Stimulated activated CD4-positive, alpha-beta T cell treated with anti-CD3 and anti-CD28 coated beads, TNF-alpha, amount 100 ng/mL, for 24 hours (primary cell): ENCODE results near the gene ST6GALNAC6.

Experiments
- DNase-seq, 3 experiments: peaks; one replicate each; pipeline ENCODE4 v3.0.0-alpha.2; 2020; ENCODE audit warnings: low read depth in 3 of 3

Gene ST6GALNAC6

GRCh38 chr9:127931092-127931881 lies 31.9 kb upstream of the ST6GALNAC6 start:
- no peak for DNase-seq

GRCh38 chr9:127930231-127931091 lies 31.1 kb upstream of the ST6GALNAC6 start, which contains the start of gene PIP5KL1:
Gene PIP5KL1, minus strand, starts transcription at chr9:127930777. Its CDS starts 25 bp downstream, at chr9:127930752.
- DNase-seq, result peak; percentile 37 to 70 (median 46)

DNA sequence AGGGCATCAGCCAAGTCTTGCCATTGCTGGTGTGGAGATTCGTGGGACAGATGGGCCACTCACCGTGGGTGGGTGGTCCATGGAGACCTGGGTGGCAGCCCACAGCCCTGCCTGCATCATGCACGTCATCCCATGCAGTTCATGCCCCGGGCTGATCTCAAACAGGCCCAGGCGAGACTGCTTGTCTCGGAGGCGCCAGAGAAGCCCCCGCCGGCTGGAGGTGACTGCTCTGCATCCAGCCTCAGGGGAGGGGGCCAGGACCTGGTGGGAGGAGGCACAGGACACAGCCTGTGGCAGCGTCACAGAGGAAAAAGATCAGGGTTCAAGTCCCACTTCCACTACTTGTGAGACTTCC lies 30.2 kb upstream of the ST6GALNAC6 start:
- no peak for DNase-seq

DNA sequence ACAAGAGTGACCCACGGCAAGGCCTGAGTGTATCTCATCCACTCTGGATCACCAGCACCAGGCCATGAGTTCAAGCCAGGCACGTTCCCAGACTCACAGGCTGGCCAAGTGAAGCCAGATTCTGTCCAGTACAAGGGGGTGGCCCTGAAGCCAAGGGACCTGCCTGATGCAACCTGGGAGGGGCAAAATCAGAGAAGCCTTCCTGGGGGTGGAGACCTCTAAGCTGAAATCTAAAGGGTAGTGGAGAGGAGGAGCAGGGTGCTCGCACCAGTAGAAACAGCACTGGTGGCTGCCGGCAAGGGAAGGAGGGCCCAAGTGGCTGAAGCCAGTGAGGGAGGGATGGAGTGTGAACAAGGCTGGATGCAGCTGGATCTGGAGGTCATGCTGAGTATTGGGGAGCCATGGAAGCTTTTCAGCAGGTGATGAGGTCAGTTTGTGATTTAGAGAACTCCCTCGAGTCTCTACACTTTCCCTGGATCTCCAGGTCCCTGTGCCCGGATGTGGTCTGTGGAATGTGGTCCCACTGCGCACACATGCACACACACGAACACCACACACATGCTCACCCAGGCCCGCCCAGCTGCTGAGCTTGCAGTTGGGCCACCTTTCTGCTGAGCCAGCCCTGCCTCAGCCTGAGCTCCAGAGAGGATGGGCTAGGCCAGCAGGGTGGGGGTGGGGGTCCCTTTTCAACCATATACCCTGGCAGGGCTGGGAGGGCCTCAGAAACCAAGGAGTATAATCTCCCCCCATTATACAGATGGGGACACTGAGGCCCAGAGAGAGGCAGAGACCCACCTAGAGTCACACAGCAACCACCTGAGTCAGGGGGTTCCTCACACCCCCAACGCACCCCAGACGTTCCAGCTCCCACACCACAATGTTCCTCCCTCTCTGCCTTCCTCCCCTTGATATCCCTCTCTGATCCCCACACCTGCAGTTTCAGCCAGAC lies 29.5 kb upstream of the ST6GALNAC6 start:
- DNase-seq, result no peak

DNA sequence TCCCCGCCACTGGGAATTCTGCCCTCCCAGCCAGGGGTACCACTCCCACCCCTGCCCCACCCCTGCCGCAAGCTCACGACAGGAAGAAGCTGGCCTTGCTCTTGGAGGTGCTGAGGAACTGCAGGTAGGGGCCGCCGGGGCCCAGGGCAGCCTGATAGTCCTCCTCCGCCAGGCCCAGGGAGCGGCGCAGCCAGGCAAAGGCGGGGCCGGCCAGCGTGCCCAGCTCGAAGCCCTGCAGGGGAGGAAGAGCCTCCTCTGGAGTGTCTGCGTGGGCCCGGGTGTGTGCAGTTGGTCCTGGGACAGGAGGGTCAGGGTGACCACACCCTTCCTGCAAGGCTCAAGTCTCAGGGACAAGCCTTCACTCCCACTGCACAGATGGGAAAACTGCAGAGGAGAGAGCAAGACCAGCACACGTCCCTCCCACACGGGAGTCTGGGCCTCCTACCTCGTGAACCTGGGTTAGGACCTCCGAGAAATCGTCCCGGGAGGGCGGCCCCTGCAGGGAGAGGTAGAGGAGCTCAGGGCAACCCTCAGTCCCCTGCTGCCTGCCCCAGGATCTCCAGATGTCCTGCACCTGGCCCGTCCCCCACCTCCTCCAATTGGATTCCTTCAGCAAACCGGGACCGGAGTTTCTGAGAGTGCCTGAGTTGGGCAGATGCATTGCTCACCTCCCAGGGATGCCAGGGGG lies 28.7 kb upstream of the ST6GALNAC6 start:
- no peak for DNase-seq

DNA sequence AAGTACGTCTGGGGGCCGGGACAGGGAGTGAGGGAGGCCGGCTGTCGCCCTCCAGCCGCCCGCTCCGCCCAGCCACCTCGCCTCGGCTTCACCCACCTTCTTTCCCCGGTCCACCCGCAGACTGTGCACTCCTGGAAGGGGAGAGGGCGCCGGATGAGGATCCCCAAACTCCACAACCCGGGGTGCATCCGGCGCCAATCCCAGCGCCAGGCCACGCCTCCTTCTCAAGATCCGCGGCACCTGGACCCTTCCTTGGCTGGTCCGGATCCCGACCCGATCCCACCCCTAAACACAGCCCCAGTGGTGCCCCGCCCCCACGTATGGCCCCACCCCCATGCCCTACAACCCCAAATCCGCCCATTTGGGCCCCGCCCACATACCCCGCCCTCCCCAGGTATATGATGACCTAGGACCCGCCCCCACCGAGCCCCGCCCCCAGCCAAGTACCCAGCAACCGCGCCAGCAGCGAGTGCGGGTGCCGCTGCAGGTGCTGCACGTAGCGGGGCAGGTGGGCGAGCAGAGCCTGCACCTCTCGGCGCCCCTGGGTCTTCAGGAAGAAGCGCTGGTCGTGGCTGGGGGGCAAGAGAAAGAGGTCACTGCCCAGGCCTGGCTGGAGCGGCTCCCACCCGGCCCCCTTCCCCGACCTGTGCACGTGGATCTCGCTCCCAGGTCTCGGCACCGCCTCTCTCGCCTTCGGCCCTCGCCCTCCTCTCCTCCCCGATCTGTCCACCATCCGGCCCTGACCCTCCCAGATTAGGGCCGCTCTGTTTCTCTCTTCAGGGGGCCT lies 28.0 kb upstream of the ST6GALNAC6 start:
- DNase-seq, result peak in 2 of 3 experiments; percentile 55 to 75

DNA sequence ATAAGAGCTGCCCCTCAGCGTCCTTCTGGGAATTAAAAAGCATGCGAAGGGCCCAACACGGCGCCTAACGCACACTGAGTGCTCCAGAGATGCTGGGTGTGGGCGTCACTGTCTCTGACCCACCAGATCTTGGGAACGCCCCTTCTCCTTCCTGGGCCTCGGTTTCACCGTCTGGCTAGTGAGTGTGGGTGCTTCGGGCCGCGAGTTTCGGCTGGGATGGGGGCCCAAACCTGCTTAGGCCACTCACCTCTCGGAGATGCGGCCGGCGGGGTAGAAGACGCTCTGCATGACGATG lies 27.4 kb upstream of the ST6GALNAC6 start:
- DNase-seq, result no peak

DNA sequence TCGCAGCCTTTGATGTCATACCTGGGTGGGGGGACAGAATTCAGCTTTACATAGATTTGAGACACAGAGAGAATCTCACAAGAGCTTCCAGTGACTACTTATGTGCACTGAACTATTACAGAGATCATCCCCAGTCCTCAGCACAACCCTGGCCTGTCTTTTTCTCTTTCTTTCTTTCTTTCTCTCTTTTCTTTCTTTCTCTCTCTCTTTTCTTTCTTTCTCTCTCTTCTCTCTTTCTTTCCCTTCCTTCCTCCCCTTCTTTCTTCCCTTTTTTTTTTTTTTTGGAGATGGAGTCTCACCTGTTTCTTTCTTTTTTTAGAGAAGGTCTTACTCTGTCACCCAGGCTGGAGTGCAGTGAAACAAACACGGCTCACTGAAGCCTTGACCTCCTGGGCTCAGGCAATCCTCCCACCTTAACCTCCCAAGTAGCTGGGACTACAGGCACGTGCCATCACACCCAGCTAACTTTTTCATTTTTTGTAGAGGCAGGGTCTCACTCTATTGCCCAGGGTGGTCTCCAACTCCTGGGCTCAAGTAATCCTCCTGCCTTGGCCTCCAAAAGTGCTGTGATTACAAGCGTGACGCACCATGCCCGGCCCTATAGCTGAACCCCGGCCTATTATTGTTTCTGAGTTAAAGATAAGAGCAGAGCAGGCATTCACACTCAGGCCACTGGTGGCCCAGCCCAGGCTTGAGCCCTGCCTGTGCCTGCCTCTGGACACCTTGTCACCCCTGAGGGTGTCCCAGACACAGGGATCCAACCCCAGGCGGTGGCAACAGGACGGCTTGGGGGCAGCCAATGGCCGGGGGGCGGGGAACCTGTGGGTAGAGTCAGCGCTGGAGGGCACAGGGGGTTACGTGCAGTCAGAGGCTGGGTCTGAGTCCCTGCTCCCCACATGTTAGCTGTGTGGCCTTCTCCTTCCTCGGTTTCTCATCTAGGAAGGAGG lies 26.8 kb upstream of the ST6GALNAC6 start:
- DNase-seq, result no peak

DNA sequence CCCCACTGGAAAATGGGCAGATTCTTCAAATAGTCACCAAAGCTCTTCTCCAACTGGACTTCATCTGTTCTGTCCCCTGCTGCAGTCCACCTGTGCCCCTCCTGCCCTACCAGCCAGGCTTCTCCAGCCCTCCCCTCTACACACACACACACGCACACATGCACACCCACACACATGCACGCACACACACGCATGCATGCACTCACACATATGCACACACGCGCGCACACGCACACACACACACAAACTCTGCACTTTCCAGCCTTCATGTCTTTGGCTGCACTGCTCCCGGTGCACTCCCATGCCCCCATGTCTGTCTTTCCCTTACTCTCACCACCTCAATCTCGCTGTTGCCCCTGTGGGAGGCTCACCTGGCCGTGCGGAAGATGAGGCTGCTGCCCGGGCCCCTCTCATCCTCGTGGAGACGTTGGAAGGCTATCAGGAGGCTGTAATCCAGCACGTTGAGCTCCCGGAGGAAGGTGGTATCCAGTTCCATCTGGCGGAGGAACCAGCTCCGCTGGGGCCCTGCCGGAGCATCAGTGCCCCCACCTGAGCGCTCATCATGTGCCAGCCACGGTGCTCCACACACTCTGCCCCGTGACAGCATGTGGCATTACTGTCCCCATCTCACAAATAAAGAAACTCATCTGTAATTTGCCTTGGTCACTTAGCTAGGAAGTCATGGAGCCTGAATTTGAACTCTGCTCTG lies 25.5 kb upstream of the ST6GALNAC6 start:
- no peak for DNase-seq

GRCh38 chr9:127923771-127924170 lies 24.4 kb upstream of the ST6GALNAC6 start:
- DNase-seq, result no peak

DNA sequence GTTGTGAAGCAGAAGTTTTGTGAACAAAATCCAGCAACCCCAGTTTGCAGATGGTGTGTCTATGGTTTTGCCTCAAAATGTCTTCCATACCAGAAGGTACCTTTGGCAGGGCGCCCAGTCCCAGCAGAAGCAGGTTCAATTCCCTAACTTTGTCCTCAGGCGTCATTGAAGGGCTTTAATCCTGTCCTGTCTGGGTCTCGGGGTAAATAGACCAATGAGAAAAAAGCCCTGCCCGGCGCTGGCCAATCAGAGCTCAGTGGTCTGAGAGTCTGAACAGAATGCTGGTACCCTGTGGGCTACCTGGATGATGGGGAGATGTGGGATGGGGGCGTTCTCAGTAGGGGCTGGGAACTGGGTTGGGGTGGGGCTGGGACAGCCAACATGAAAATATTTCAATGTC lies 23.6 kb upstream of the ST6GALNAC6 start:
- no peak for DNase-seq

DNA sequence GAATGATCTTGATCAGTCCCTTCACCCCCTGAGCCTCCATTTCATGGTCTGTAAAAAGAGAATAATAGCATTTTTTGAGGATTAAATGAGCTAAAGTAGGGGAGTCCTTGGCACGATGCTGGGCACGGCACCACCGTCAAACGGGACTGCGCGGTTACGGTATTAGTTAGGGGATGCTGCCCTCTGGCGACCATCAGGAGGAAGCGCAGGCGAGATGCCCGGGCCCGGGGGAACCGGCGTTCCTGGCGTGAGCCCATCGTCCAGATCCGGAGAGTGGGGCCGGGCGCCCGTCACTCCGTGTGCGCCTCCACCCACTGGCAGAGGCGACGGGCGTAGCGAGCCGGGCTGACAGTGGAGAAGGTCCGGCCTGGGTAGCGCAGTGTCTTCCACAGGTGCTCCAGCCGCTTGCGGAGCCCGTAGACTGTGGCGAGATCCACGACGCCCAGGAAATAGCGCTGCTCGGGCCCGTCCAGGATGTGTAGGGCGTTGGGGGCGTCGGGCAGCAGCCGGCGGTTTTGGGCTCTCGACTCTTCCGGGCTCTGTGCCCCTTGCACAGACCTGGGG lies 22.2 kb upstream of the ST6GALNAC6 start:
- DNase-seq, result peak; percentile 60 to 76 (median 71)

- no peak for DNase-seq
Observed at GRCh38 chr9:127920794-127921193, 21.4 kb upstream of the ST6GALNAC6 start.

- no peak for DNase-seq
Observed at GRCh38 chr9:127919253-127919815, 19.9 kb upstream of the ST6GALNAC6 start.

- DNase-seq, result no peak
Observed at GRCh38 chr9:127918183-127919107, 19.0 kb upstream of the ST6GALNAC6 start.

DNA sequence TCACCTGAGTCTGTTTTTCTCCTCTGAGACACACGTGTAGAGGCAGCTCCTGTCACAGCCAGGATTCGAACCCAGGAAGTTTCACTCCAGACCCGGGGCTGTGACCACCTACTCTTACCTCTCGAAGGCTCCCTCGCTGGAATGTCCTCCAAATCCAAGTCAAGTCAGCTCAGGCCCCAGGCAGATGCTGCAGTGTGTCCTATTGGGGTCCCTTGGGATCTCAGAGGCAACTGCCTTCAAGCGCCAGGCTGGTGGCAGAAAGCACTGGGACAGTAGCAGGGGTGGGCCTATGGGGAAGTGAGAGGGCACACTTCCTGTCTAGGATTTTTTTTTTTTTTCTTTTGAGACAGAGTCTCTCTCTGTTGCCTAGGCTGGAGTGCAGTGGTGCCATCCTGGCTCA lies 18.2 kb upstream of the ST6GALNAC6 start:
- no peak for DNase-seq
